OCI-LY3 (cell line): Measurements from ENCODE around the gene PRICKLE1.

ENCODE experiments used
- CTCF ChIP-seq: fragments of 200-600, 300-600 bp; sonication (generic); IDR thresholded peaks from 2 replicates; pipeline ENCODE4 v1.5.1; 2014; ENCODE audit warnings: antibody characterized with exemption, low read length, low read depth
- EZH2phosphoT487 ChIP-seq: fragments of 200-600 bp; shearing (Covaris generic); IDR thresholded peaks from 2 replicates; pipeline ENCODE4 v1.6.1; 2018; ENCODE audit warnings: antibody characterized with exemption, mixed run types, low read depth

- no peak for TF ChIP-seq CTCF
- TF ChIP-seq EZH2phosphoT487 = no peak
Measured at GRCh38 chr12:42516573-42516972, 73.0 kb downstream of the PRICKLE1 start.
